COLO668 (cell line): ENCODE data around the gene PTS.

ENCODE experiments used
- DNase-seq: peaks from one replicate; lab custom pipeline; 2025; ENCODE audit not compliant: unreplicated experiment; lab: John Stamatoyannopoulos, UW

Gene PTS

GRCh38 chr11:112221274-112221835, 4.9 kb upstream of the PTS start:
- no peak for DNase-seq

GRCh38 chr11:112222303-112222702, 3.9 kb upstream of the PTS start:
- DNase-seq, result no peak

GRCh38 chr11:112223121-112223520, 3.1 kb upstream of the PTS start:
- DNase-seq, result no peak

- DNase-seq, result no peak
These were observed 2.3 kb upstream of the PTS start for GRCh38 chr11:112223754-112224532.

- DNase-seq, result no peak
These were observed 521 bp upstream of the PTS start for GRCh38 chr11:112225753-112226061.

- no peak for DNase-seq
These were observed 688 bp downstream of the PTS start for GRCh38 chr11:112226831-112227401.

DNA sequence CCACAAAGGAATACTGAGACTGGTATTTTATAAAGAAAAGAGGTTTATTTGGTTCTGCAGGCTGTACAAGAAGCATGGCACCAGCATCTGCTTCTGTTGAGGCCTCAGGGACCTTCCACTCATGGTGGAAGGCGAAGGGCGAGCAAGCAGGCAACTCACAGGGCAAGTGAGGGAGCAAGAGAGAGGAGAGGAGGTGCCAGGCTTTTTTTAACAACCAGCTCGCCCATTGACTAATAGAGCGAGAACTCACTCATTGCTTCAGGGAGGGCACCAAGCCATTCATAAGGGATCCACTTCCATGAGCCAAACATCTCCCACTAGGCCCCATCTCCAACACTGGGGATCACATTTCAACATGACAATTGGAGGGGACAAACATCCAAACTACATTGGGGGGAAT, 1.2 kb downstream of the PTS start:
- no peak for DNase-seq

GRCh38 chr11:112228706-112229105, 2.5 kb downstream of the PTS start:
- DNase-seq, result no peak

DNA sequence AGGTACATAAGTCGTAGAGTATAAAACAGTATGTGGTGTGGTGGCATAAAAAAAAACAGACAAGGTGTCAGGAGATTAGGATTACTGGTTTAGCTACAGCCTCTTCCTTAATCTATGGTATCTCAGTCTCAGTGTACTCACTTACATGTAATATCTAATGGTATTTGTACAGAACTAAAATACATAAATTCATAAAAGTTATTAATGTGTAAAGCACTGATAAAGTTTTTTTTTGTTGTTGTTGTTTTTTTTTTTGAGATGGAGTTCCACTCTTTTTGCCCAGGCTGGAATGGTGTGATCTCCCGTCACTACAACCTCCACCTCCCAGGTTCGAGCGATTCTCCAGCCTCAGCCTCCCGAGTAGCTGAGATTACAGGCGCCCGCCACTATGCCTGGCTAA, 2.9 kb downstream of the PTS start:
- no peak for DNase-seq

GRCh38 chr11:112229746-112230433, 3.7 kb downstream of the PTS start:
- no peak for DNase-seq

DNA sequence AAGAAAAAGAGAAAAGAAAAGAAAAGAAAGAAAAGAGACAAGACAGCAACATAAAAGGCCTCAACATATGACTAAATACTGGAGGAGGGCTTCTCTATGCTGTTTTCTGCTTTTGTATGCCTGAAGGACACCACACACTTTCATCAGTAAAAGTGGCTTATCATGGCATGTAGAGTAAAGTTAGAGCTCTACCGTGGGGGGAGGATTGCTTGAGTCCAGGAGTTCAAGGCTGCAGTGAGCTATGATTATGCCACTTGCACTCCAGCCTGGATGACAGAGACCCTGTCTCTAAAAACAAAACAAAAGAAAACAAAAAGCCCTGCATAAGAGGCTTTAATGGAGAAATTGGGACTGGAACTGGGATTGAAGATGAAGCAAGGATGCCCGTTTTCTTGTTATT, 5.7 kb downstream of the PTS start:
- no peak for DNase-seq

DNA sequence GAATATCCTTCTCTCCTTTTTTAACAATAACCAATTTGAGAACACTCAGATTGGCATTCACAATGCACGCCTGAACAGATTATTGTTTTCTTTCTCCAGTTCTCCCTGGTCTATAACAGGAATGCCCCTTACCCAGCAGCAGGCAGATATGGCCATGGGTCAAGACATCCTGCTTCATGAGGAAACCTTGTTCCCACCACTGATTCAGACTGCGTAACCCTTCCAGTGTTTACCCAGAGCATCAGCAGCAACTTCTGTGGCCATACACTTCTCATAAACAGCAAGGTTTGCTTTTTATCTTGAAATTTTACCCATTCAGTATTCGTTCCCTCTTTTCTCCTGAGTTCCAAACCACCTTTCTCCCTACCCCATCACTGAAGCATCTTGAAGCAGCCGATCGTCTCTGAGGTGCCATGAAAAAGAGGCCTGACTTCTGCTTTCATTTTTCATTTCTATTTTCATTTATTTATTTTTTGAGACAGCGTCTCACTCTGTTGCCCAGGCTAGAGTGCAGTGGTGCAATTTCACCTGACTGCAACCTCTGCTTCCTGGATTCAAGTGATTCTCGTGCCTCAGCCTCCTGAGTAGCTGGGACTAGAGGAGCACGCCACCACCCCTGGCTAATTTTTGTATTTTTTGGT, 9.6 kb downstream of the PTS start:
- DNase-seq, result no peak

DNA sequence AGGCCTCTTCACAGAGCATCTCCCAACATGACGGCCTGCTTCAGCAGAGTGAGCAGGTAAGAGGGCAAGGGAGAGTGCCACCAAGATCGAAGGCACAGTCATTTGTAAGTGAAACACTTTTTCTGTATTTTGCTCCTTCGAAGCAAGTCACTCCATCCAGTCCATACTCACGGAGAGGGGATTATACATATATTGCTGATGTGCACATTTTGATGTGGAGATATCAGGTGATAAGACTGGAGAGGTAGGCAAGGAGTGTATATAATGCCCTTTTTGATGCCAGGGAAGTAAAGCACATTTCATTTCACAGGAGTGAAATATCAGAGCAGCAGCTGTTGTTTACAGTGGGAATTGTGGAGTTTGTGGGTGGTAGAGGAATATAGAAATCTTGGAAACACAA, 11.2 kb downstream of the PTS start:
- no peak for DNase-seq

GRCh38 chr11:112238041-112238440, 11.8 kb downstream of the PTS start:
- no peak for DNase-seq

DNA sequence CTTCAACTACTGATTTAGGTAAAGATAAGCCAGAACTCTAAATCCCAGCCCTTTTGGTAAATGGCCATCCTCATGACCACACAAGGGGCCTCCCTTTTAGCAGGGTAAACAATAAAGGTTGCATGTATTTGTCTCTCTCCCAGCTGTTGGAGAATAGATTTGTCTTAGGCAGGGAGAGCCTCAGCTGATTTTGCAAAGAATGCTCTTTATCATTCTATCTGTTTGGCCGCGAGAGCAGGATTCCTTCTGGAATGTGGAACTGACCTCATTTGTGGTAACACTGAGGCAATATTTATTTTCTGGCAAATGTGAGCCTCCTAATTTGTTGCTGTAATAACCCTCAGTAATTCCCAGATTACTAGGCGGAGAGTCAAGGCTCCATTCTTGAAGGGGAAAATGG, 15.3 kb downstream of the PTS start:
- DNase-seq, result no peak

- DNase-seq, result no peak
These were observed 21.0 kb downstream of the PTS start for GRCh38 chr11:112247201-112247600.

- DNase-seq, result no peak
These were observed 22.0 kb downstream of the PTS start for GRCh38 chr11:112248201-112248600.

GRCh38 chr11:112249871-112250610, 23.8 kb downstream of the PTS start:
- DNase-seq, result no peak

GRCh38 chr11:112253605-112254242, 27.5 kb downstream of the PTS start:
- no peak for DNase-seq

DNA sequence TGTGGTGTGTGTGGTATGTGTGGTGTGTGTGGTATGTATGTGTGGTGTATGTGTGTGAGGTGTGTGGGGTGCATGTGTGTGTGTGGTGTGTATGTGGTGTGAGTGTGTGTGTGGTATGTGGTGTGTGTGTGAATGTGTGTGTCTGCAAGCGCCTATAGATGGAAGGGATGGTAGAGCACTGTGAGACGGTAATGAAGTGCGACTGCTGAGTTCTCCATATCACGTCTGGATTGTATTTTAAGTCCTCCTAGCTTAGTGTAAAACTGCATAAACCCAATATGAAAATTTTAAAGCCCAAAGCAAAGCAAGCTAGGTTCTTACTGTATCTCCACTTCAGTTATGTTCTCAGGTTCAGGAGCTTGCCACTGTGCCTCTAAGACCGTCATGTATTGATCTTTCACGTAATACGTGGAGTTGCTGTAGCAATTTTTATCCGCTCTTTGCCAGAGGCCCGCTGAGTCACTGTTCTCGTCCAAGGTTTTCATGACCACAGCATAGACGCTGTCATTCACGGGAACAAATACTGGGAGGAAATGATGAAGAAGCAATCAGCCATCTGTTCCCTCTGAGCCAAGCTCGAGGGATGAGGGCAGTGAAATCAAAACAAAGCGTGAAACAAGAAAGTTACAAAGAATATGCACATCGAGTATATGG, 29.0 kb downstream of the PTS start:
- no peak for DNase-seq
